ENCODE results near the gene USHBP1.
A peak's percentile ranks its signal among the peaks of the same experiment; 100 is the strongest.
"Not testable (repeated sequence)": the region's sequence is repeated elsewhere in the genome, so short reads cannot be mapped to it uniquely, and the experiment has no call there.

USHBP1 gene

DNA sequence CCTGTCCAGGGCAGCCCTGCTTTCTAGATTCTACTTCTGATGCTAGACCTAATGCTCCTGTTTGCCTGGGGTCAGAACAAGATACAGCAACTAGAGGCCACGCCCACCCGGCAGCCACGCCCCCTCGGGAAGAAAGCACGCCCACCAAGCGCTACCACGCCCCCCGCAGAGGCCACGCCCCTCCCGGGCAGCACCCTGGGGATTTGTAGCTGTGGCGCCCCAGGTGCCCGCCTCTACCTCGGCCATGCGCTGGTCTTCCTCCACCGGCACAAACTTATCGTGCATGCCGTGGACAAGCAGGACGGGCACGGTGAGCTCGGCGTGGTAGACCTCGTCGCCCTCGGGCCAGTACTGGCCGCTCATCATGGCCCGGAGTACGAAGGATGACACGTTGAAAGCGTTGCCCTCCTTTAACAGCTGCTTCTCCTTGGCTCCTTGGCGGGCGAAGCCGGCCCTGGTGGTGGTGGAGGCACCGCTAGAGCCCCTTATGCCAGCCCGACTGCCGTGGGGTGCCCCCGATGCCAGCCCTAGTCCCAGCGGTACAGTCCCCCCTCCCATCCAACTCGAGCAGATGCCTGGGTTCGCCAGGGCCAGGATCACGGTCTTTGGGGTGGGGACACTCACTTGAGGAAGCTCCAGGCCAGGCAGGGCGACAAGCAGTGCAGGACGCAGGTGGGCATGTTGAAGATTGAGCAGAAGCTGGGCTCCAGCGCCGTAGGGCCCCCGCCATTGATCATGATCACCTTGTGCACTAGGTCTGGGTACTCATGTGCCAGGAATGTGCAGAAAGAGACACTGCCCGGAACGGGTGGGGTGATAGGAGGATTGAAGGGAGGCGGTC, 29.7 kb upstream of the USHBP1 start:
- DNase-seq: no peak

DNA sequence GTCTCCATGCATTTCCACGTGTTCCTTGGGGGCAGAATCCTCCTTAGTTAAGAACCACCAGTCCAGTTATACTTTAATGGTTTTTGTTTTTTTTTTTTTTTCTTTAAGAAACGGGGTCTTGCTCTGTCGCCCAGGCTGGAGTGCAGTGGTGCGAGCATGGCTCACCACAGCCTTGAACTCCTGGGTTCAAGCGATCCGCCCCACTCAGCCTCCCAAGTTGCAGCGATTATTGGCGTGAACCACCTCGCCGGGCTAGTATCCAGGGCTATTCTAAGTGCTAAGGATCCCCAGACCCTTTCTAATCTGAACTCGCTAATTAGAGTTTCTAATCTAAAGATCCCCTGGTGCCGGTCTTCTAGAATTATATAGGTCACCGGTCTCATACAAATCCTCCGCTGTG, 29.1 kb upstream of the USHBP1 start:
- DNase-seq: no peak

DNA sequence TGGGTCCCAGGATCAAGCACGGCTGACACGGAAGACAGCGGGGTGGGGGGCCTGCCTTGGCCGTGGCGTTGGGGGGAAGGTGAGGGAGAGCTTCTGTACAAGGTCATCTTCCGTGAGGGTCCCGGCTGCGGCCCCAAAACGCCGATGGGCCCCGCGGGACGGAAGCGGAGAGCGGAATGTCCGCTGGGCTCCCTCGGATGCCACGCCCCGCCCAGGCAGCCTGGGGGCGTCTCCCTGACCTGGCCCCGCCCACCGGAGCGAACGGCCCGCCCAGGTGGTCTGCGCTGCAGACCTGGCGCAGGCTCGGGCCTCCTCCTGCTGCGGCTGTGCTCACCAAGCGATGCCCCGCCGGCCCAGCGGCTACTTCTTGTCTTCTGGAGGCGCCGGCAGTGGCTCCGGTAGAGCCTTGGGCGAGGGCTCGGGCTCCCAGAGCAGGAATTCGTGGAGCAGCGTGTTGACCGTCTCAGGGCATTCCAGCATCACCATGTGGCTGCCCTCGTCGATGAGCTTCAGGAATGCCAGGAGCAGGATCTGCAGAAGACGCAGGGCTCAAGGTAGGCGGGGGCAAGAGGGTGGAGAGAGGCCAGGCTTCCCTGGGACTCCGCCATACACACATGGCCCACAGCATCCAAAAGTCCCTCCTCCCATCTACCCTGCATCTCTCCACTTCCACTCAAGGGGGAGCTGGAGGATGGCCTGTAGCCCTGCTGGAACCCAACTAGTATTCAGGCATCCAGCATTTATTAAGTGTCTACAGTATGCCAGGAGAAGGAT, 27.9 kb upstream of the USHBP1 start:
- DNase-seq: no peak

DNA sequence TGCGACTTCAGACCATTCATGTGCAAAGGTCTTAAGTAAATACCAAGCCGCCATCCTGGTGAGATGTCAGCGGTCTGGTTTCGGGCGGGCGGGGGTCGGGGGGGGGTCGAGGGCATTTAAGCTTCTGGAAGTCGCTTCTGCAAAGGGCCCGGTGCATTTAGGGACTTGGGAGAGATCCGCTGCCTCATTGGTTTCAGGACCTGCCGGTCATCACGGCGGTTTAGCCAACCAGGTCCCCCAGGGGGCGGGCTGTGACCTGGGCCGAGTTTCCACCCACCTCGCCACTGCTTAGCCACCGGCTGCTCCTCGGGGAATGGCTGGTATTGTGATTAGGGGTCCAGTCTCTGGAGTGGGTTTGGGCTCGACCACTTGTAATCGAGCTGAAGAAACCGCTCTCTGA, 24.9 kb upstream of the USHBP1 start:
- DNase-seq: no peak

DNA sequence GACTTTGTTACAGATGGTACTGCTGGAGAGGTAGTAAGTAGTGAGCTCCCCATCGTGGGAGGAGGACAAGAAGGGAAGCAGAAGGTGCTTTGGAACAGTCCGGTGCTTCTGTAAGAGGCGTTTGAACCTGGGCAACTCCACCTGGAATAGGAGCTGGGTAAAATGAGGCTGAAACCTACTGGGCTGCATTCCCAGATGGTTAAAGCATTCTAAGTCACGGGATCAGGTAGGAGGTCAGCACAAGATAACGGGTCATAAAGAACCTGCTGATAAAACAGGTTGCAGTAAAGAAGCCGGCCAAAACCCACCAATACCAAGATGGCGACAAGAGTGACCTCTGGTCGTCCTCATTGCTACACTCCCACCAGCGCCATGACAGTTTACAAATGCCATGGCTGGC, 22.2 kb upstream of the USHBP1 start:
- DNase-seq: no peak

DNA sequence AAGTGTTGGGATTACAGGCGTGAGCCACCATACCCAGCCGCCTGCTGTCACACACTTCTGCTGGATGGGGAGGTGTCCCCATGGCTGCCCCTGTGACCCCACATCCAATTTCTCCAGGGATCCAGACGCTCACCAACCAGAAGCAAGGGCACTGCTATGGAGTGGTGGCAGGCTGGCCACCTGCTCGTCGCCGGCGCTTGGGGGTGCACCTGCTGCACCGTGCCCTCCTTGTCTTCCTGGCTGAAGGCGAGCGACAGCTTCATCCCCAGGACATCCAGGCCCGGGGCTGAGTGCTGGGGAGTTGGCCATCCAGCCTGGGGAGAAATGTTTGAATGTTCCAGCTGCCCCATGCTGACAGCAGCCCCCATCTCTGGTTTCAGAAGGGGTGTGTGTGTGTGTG, 21.7 kb upstream of the USHBP1 start:
- DNase-seq: no peak

DNA sequence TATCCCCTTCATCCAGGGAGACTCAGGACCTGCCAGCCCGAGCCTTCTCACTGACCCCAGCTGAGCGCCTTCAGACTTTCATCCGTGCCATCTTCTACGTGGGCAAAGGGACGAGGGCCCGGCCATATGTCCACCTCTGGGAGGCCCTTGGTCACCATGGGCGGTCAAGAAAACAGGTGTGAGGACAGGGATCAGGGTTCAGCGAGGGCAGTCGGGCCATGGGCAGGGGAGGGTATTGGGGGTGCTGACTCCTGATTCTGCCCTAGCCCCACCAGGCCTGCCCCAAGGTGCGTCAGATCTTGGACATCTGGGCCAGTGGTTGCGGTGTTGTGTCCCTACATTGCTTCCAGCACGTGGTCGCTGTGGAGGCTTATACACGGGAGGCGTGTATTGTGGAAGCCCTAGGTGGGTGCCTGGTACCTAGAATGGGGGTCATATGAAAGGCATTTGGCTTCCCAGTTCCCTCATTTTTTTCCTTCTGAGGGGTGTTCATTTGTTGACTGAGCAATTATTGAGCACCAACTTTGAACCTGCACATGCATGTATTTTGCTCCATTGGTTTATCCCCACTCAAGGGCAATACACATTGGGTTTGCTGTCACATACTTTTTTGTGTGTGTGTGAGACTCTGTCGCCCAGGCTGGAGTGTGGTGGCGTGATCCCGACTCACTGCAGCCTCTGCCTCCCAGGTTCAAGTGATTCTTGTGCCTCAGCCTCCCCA, 21.0 kb upstream of the USHBP1 start:
- no peak for DNase-seq

DNA sequence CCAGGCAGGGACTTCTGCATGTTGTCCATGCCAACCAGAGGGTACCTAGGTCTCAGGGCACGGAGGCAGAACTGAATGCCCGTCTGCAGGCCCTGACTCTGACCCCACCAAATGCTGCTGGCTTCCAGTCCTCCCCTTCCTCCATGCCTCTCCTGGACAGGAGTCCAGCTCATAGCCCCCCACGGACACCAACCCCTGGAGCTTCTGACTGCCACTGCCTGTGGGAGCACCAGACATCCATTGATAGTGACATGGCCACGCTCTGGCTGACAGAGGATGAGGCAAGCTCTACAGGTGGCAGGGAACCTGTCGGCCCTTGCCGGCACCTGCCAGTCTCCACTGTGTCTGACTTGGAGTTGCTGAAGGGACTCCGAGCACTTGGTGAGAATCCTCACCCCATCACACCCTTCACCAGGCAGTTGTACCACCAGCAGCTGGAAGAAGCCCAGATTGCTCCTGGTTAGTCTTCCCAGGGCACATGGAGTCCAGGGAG, 19.0 kb upstream of the USHBP1 start:
- DNase-seq: no peak

DNA sequence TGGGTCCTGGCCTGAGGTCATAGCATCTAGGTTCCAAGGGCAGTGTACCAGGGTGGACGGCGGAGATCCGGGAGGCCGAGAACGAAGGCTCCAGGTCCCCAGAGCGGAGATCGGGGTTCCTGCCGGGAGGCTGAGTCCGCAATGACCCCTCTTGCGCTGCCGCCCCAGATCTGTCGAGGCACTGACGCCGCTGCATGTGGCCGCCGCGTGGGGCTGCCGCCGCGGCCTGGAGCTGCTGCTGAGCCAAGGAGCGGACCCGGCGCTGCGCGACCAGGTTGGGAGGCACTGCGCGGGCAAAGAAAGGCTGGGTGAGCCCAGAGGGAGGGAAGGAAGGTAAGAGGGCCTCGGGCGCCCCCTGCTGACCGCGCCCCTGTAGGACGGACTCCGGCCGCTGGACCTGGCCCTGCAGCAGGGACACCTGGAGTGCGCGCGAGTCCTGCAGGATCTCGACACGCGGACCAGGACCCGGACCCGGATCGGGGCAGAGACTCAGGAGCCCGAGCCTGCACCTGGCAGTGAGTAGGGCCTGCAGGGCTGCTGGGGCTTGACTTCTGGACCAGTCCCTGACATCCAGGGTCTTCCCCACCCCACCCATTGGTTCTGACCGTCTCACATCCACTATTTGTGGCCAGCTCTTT, 18.1 kb upstream of the USHBP1 start:
- DNase-seq: peak; percentile 31 to 33

DNA sequence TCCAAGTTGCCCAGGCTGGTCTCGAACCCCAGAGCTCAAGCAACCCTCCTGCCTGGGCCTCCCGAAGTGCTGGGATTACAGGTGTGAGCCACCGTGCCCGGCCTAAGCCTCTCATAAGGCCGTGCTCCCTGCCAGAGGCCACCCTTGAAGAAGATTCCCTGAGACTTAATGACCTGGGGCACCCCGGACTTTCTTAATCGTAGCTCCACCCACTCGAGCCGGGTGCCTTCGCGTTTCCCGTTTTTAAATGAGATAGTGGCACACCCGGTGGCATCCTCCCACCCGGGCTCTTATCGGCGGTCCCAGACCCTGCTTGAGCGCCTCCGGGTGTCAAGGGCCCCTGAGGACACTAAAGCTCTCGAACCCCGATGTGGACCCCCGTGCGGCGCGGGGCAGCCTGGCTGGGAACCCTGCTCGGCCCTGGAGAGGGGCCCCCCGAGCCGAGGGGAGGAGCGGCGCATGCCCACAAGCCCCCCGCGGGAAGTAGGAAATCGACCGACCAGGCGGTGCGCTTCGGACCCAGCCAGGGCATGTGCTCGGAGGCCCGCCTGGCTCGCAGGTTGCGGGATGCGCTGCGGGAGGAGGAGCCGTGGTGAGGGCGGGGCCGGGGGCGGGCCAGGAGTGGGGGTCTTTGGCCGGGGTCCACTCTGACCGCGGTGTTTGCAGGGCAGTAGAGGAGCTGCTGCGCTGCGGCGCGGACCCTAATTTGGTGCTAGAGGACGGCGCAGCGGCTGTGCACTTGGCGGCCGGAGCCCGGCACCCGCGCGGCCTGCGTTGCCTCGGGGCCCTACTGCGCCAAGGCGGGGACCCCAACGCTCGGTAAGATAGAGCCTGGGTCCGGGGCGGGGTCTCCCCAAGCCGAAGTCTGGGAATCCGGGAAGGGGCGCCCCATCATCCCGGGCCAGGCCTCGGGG, 17.1 kb upstream of the USHBP1 start, which contains the start of gene ANKLE1:
TSS of gene ANKLE1 (plus strand) at position 511 of the 914 bp plus-strand sequence. CDS start at position 531, 20 bp downstream.
- no peak for DNase-seq

DNA sequence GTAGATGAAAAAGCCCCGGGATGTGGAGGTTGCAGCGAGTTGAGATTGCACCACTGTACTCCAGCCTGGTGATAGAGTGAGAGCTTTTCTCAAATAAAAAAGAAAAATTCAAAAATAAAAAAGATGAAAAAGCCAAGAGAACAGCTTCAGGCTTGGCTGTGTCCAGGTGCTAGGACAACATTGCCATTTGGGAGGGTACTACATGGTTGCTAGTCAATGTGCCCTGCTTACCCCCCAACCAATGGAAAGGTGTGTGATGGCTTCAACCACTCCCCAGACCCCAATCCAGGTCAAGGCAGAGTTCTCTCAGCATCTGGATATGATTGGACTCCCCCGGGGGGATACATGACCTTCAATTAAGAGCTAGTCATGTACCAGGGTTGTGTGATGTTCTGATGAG, 14.9 kb upstream of the USHBP1 start:
- DNase-seq: no peak

DNA sequence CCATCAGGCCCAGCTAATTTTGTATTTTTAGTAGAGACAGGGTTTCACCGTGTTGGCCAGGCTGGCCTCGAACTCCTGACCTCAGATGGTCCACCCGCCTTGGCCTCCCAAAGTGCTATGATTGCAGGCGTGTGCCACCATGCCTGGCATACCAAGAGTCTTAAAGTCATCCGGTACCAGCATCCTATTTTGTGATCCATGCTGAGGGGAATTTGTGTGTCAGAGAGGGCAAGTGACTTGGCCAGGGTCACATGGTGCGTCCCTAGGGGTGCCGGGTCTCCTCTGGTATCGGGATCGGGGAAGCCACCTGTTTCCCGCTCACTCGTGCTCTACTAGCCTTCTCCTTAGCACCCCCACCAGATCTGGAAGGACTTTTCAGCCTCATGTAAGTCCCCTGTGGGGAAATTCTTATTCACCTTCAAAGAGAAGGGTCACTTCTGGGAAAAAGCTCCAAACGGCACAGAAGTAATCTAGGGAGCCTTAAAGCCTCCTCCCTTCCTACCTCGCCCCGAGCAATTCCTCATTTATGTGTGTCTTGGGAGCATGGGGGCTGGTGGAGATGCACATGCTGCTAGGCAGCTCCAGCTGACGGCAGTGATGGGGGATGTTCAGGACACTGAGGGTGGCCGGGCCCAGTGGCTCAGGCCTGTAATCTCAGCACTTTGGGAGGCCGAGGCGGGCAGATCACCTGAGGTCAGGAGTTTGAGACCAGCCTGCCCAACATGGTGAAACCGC, 11.1 kb upstream of the USHBP1 start:
- no peak for DNase-seq

DNA sequence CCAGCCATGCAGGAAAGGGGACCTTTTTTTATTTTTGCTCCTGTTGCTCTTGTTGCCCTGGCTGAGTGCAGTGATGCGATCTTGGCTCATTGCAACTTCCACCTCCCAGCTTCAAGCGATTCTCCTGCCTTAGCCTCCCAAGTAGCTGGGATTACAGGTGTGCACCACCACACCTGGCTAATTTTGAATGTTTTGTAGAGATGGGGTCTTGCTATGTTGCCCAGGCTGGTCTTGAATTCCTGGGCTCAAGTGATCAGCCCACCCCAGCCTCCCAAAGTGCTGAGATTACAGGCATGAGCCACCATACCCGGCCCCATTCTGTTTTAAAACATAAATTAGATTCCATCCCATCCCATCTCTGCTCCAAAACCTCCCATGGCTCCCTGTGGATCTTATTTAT, 10.3 kb upstream of the USHBP1 start:
- DNase-seq: not testable (repeated sequence)

DNA sequence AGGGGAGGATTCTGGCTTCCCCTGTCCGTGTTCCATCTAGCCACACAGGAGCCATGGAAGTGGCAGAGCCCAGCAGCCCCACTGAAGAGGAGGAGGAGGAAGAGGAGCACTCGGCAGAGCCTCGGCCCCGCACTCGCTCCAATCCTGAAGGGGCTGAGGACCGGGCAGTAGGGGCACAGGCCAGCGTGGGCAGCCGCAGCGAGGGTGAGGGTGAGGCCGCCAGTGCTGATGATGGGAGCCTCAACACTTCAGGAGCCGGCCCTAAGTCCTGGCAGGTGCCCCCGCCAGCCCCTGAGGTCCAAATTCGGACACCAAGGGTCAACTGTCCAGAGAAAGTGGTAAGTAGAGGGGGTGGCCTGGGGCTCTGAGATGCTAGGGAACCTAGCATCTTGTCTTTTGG, 4.2 kb upstream of the USHBP1 start:
- DNase-seq: no peak

DNA sequence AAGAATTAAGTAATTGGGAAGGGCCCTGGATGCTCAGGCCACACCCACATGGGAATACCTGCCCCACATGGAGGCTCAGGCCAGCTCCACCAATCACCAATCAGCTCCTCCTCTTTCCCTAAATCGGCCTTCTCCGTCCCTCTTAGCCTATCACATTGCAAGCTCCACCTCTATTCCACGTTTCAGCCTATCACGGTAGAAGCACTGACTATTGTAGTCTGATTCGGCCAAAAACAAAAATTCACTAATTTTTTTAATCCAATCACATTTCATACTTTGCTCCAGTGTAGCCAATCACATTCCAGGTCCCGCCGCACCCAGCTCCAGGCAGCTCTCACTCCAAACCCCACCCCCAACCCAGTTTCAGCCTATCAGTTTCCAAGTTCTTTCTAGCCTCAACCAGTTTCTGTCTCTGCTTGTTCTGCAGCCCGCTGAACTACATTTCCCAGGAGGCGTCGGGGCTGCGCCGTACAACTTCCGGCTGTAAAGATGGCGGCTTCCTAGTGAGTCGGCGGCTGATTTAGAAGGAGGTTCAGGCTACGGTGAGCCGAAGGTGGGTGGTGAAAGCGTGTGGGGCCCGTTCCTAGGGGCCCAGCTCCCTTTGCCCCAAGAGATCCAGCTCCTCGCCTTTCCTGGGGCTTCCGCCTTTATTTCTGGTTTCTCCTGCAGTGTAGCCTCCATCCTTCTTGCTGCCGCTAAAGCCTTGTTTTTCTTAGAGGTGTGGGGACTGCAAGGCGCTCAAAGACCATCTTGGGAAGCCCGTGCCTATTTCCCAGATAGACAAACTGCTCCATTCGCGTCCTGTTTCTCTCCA, 2.6 kb upstream of the USHBP1 start, which contains the start of gene BABAM1:
TSS of gene BABAM1 (plus strand) at position 469 of the 814 bp plus-strand sequence. CDS start 1,364 bp downstream, outside the sequence.
- peak; percentile 44 to 75 for DNase-seq

DNA sequence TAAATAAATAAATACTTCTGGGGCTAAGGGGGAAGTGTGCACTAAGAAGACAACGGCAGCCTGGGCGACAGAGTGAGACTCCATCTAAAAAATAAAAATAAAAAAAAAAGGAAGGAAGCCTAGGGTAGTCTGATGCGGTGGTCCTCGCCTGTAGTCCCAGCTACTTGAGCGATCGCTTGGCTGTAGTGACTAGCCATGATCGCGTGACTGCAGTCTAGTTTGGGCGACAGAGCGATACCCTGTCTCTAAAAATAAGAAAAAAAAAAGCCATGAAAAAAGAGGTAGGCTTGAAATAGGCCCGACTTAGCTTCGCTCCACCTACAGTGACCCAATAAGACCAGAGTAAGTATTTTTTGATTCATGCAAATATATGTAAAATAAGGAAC, 2.0 kb upstream of the USHBP1 start:
- DNase-seq: no peak

DNA sequence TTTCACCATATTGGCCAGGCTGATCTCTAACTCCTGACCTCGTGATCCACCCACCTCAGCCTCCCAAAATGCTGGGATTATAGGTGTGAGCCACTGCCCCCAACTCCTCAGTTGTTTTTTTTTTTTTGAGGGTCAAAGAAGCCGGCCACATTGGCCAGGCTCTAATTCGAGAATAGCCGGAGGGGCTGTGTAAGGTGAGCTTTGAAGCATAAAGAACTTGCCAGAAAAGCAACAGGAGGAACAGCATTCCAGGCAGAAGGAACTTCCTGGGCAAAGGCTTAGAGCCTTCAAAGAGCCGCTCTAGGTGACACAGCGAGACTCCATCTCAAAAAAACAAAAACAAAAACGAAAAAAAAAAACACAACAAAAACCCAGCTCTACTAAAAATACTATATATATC, 1.5 kb upstream of the USHBP1 start:
- DNase-seq: no peak

DNA sequence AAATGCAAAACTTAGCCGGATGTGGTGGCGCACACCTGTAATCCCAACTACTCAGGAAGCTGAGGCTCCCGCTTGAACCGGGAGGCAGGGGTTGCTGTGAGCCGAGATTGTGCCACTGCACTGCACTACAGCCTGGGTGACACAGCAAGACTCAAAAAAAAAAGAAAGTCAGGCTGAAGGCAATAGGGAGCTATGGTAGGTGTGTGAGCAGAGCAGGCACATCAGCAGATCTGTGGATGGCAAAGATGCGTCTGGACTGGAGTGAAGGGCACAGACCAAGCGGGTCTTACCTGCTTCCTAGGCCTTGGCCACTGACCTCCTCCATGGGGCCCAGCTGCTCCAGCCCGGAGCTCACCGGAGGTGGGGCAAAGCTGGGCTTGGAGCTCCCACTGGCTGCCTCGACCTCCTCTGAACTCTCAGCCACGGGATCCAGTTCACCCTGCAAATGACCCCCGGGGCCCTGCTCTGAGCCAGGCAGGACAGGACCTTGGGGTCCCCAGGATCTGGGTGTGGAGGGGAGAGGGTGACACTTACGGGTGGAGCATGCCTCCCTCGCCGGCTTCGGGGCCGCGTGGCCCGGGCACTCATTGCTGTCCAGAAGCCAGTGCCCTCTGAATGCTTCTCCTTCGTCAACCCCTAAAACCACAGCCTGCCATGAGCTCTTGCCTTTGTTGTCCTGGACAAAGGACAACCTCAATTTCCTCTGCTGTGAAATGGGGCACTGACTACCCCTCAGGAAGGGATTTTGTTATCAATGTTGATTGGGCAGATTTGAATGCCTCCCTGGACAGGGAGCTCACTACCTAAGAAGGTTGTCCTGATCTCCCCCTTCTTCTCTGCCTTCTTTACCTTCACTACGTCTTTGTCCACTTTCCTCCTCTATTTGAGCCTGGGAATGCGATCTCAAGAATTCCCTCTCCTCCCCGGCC, 569 bp downstream of the USHBP1 start:
- DNase-seq: no peak

DNA sequence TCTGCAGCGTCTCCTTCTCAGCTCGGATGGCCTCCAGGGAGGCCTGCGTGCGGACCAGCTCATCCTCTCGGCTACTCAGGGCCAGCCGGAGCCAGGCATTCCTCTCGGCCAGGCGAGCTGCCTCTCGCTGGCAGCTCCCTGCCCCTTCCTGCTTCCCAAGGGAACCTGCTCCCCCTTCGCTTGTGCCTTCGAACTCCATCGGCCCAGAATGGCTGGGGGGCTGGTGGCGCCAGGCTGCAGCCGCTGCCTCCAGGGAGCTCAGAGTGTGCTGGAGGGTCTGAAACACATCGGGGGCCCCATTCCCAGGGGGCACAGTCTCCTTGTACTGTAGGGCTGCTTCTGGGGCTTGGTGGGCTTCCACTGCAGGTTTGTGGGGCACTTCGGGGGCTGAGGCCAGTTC, 2.0 kb downstream of the USHBP1 start:
- DNase-seq: no peak

All from NCI-H187 (cell line).